Measurements from ENCODE around the gene TCEA2. TPM values are rescaled to one million over a fixed set of nuclear protein-coding genes. Genes with fewer than 3 reads are reported as not detected.

The TCEA2 gene
- total and polyA plus RNA-seq, 2 donors (not counting 1 experiment from before 2014, with no cell fraction given) = 17.1 to 23.9 TPM

GRCh38 chr20:64058536-64058935, 4.5 kb upstream of the TCEA2 start:
- Histone ChIP-seq H3K36me3 (ENCODE audit: control insufficient read depth, insufficient read depth, low read length) (no peaks in the 10 kb centered on the region), H3K79me2 (ENCODE audit: control insufficient read depth, insufficient read depth, low read length) (no peaks in the 10 kb centered on the region), H3K4me2 (ENCODE audit: extremely low read depth, insufficient read depth, low read length) (no peak overlapping the region), H3K4me3 (replicated peaks in 1 of 4; ENCODE audit: control extremely low read depth in 1 of 4, insufficient read depth in 1 of 4, low read depth in 3 of 4, low read length in 4 of 4) (no peak overlapping the region), H3K9ac (ENCODE audit: insufficient read depth, low read length) (no peak overlapping the region), H4K20me1 (ENCODE audit: control insufficient read depth, extremely low read depth, insufficient read depth, low read length) (no peaks in the 10 kb centered on the region), H2AFZ (ENCODE audit: low read length) (no peak overlapping the region), H3K9me3 (ENCODE audit: control insufficient read depth, insufficient read depth, low read depth, low read length) (no peaks in the 10 kb centered on the region), H3K27ac (ENCODE audit: insufficient read depth, low read length) (no peak overlapping the region), H3K27me3 (ENCODE audit: control insufficient read depth, insufficient read depth, low read length) (no peaks in the 10 kb centered on the region), H3K4me1 (ENCODE audit: control insufficient read depth, extremely low read depth, insufficient read depth, low read length) (peaks cover 5% of the 10 kb centered on the region)
- no peak for TF ChIP-seq EZH2 (IDR thresholded peaks at IDR 0.05; ENCODE audit: low read length, missing control alignments)
- no peak for TF ChIP-seq CTCF (conservative IDR thresholded peaks at IDR 0.05 in 1 of 2, IDR thresholded peaks at IDR 0.05 in 1 of 2; ENCODE audit: low read depth in 1 of 2, low read length in 2 of 2)
- DNase-seq (ENCODE audit: low read depth in 2 of 2) = peak in 1 of 2 donors; percentile 76

GRCh38 chr20:64062276-64062595, 762 bp upstream of the TCEA2 start:
- Histone ChIP-seq H2AFZ (ENCODE audit: low read length) (peak overlapping the region; percentile 44), H3K36me3 (ENCODE audit: control insufficient read depth, insufficient read depth, low read length) (no peaks in the 10 kb centered on the region), H3K4me1 (ENCODE audit: control insufficient read depth, extremely low read depth, insufficient read depth, low read length) (peaks cover 22% of the 10 kb centered on the region), H3K9ac (ENCODE audit: insufficient read depth, low read length) (peak overlapping the region; percentile 85), H3K4me3 (replicated peaks in 1 of 4; ENCODE audit: control extremely low read depth in 1 of 4, insufficient read depth in 1 of 4, low read depth in 3 of 4, low read length in 4 of 4) (peak overlapping the region; percentile 39 to 84 (median 64)), H3K4me2 (ENCODE audit: extremely low read depth, insufficient read depth, low read length) (peak overlapping the region; percentile 98), H4K20me1 (ENCODE audit: control insufficient read depth, extremely low read depth, insufficient read depth, low read length) (no peaks in the 10 kb centered on the region), H3K27ac (ENCODE audit: insufficient read depth, low read length) (peak overlapping the region; percentile 75), H3K79me2 (ENCODE audit: control insufficient read depth, insufficient read depth, low read length) (no peaks in the 10 kb centered on the region), H3K9me3 (ENCODE audit: control insufficient read depth, insufficient read depth, low read depth, low read length) (no peaks in the 10 kb centered on the region), H3K27me3 (ENCODE audit: control insufficient read depth, insufficient read depth, low read length) (no peaks in the 10 kb centered on the region)
- TF ChIP-seq CTCF (conservative IDR thresholded peaks at IDR 0.05 in 1 of 2, IDR thresholded peaks at IDR 0.05 in 1 of 2; ENCODE audit: low read depth in 1 of 2, low read length in 2 of 2) = no peak
- TF ChIP-seq EZH2 (IDR thresholded peaks at IDR 0.05; ENCODE audit: low read length, missing control alignments) = no peak
- DNase-seq (ENCODE audit: low read depth in 2 of 2) = no peak

- Histone ChIP-seq H3K27ac (ENCODE audit: insufficient read depth, low read length) (peak overlapping the region; percentile 70), H3K9ac (ENCODE audit: insufficient read depth, low read length) (peak overlapping the region; percentile 85), H2AFZ (ENCODE audit: low read length) (no peak overlapping the region), H3K36me3 (ENCODE audit: control insufficient read depth, insufficient read depth, low read length) (no peaks in the 10 kb centered on the region), H3K9me3 (ENCODE audit: control insufficient read depth, insufficient read depth, low read depth, low read length) (no peaks in the 10 kb centered on the region), H4K20me1 (ENCODE audit: control insufficient read depth, extremely low read depth, insufficient read depth, low read length) (no peaks in the 10 kb centered on the region), H3K27me3 (ENCODE audit: control insufficient read depth, insufficient read depth, low read length) (no peaks in the 10 kb centered on the region), H3K4me1 (ENCODE audit: control insufficient read depth, extremely low read depth, insufficient read depth, low read length) (peaks cover 22% of the 10 kb centered on the region), H3K79me2 (ENCODE audit: control insufficient read depth, insufficient read depth, low read length) (no peaks in the 10 kb centered on the region), H3K4me3 (replicated peaks in 1 of 4; ENCODE audit: control extremely low read depth in 1 of 4, insufficient read depth in 1 of 4, low read depth in 3 of 4, low read length in 4 of 4) (peak overlapping the region; percentile 67 to 88 (median 82)), H3K4me2 (ENCODE audit: extremely low read depth, insufficient read depth, low read length) (peak overlapping the region; percentile 81)
- no peak for TF ChIP-seq EZH2 (IDR thresholded peaks at IDR 0.05; ENCODE audit: low read length, missing control alignments)
- no peak for TF ChIP-seq CTCF (conservative IDR thresholded peaks at IDR 0.05 in 1 of 2, IDR thresholded peaks at IDR 0.05 in 1 of 2; ENCODE audit: low read depth in 1 of 2, low read length in 2 of 2)
- DNase-seq (ENCODE audit: low read depth in 2 of 2) = peak in 1 of 2 donors; percentile 12
These were observed 569 bp downstream of the TCEA2 start for GRCh38 chr20:64063389-64064144.

Data from fibroblast of lung (primary cell).